ENCODE results near the gene RPTOR.

DNA sequence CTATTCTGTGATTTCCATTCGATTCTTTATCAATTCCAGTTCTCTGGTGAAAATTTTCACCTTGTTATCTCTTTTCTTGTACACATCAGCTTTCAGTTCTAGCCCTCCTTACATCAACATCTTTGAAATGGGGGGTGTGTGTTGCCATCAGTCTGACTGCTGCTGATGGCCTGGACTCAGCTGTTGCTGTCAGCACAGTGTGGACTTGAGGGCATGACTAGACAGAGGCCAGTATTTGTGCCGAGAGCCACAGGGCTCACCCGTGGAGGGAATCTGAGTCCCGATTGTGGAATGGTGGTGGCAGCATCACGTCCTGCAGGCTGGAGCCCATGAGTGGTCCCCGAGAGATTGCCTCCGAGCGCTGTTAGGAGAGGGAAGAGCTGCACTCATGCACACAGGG, 114.2 kb downstream of the RPTOR start:
- TF ChIP-seq POLR2A (IDR thresholded peaks at IDR 0.05), result no peak
- TF ChIP-seq, protein P1, sequence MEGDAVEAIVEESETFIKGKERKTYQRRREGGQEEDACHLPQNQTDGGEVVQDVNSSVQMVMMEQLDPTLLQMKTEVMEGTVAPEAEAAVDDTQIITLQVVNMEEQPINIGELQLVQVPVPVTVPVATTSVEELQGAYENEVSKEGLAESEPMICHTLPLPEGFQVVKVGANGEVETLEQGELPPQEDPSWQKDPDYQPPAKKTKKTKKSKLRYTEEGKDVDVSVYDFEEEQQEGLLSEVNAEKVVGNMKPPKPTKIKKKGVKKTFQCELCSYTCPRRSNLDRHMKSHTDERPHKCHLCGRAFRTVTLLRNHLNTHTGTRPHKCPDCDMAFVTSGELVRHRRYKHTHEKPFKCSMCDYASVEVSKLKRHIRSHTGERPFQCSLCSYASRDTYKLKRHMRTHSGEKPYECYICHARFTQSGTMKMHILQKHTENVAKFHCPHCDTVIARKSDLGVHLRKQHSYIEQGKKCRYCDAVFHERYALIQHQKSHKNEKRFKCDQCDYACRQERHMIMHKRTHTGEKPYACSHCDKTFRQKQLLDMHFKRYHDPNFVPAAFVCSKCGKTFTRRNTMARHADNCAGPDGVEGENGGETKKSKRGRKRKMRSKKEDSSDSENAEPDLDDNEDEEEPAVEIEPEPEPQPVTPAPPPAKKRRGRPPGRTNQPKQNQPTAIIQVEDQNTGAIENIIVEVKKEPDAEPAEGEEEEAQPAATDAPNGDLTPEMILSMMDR (IDR thresholded peaks at IDR 0.05 in 4 of 5, conservative IDR thresholded peaks at IDR 0.05 in 1 of 5), result no peak

Measured in gastrocnemius medialis (tissue), 4 donors.